ENCODE results near the gene PHF10.

Gene PHF10

GRCh38 chr6:169660751-169661390 is 63.4 kb downstream of the PHF10 start:
- H3K27me3 ChIP-seq (ENCODE audit: insufficient read depth, low read length), result no peaks in the 10 kb centered on the region
- H2BK5ac ChIP-seq (ENCODE audit: low read depth, low read length, poor library complexity), result no peak overlapping the region
- no peak overlapping the region for H3K18ac ChIP-seq (ENCODE audit: low read length)
- H4K8ac ChIP-seq (ENCODE audit: low read depth, low read length), result no peak overlapping the region
- H3K9ac ChIP-seq (ENCODE audit: low read length), result no peak overlapping the region
- peaks cover 57 to 64% of the 10 kb centered on the region in 2 experiments for H3K36me3 ChIP-seq (ENCODE audit: control insufficient read depth in 1 of 2, insufficient read depth in 2 of 2, low read length in 2 of 2)
- no CpG with 5 or more reads among the region's 26 CpGs for WGBS (ENCODE audit: extremely low coverage, insufficient coverage, insufficient read length)
- H2AFZ ChIP-seq (ENCODE audit: insufficient read depth, low read length, poor library complexity), result no peak overlapping the region
- no peak overlapping the region for H2BK12ac ChIP-seq (ENCODE audit: low read length)
- no peak overlapping the region for H3K4ac ChIP-seq (ENCODE audit: low read depth, low read length)
- no peaks in the 10 kb centered on the region for H3K79me1 ChIP-seq (ENCODE audit: low read length)
- no peak overlapping the region for H3K14ac ChIP-seq (ENCODE audit: low read length)
- H3K9me3 ChIP-seq (ENCODE audit: insufficient read depth, low read depth, low read length), result peaks cover 3% of the 10 kb centered on the region
- DNase-seq, result no peak
- H2AK5ac ChIP-seq (ENCODE audit: low read length), result no peak overlapping the region
- H2BK120ac ChIP-seq (ENCODE audit: insufficient read depth, low read length, poor library complexity), result no peak overlapping the region
- no peak overlapping the region for H3K4me2 ChIP-seq (ENCODE audit: low read length)
- H4K12ac ChIP-seq (ENCODE audit: low read depth, low read length), result no peak overlapping the region
- no peaks in the 10 kb centered on the region for H3K79me2 ChIP-seq (ENCODE audit: control insufficient read depth, insufficient read depth, low read length, poor library complexity)
- H3K27ac ChIP-seq (ENCODE audit: low read depth, low read length), result no peak overlapping the region
- no peaks in the 10 kb centered on the region for H3K4me1 ChIP-seq (ENCODE audit: control insufficient read depth in 1 of 2, insufficient read depth in 2 of 2, low read length in 2 of 2)
- no peak overlapping the region for H3K23ac ChIP-seq (ENCODE audit: low read length)
- no peak overlapping the region for H3K4me3 ChIP-seq (ENCODE audit: low read depth, low read length)
- H4K91ac ChIP-seq (ENCODE audit: low read depth, low read length), result no peak overlapping the region

- no peak overlapping the region for H2AFZ ChIP-seq (ENCODE audit: insufficient read depth, low read length, poor library complexity)
- no peak overlapping the region for H2BK12ac ChIP-seq (ENCODE audit: low read length)
- no peak overlapping the region for H3K4me2 ChIP-seq (ENCODE audit: low read length)
- no peak overlapping the region for H3K9ac ChIP-seq (ENCODE audit: low read length)
- H3K14ac ChIP-seq (ENCODE audit: low read length), result no peak overlapping the region
- no peaks in the 10 kb centered on the region for H3K27me3 ChIP-seq (ENCODE audit: insufficient read depth, low read length)
- H3K18ac ChIP-seq (ENCODE audit: low read length), result no peak overlapping the region
- H4K12ac ChIP-seq (ENCODE audit: low read depth, low read length), result no peak overlapping the region
- no peak overlapping the region for H3K4me3 ChIP-seq (ENCODE audit: low read depth, low read length)
- H2BK5ac ChIP-seq (ENCODE audit: low read depth, low read length, poor library complexity), result no peak overlapping the region
- no peak for DNase-seq
- peaks cover 5% of the 10 kb centered on the region for H3K9me3 ChIP-seq (ENCODE audit: insufficient read depth, low read depth, low read length)
- H4K91ac ChIP-seq (ENCODE audit: low read depth, low read length), result no peak overlapping the region
- peaks cover 58 to 61% of the 10 kb centered on the region in 2 experiments for H3K36me3 ChIP-seq (ENCODE audit: control insufficient read depth in 1 of 2, insufficient read depth in 2 of 2, low read length in 2 of 2)
- H3K23ac ChIP-seq (ENCODE audit: low read length), result no peak overlapping the region
- H3K27ac ChIP-seq (ENCODE audit: low read depth, low read length), result no peak overlapping the region
- no peak overlapping the region for H2BK120ac ChIP-seq (ENCODE audit: insufficient read depth, low read length, poor library complexity)
- H4K8ac ChIP-seq (ENCODE audit: low read depth, low read length), result no peak overlapping the region
- no peaks in the 10 kb centered on the region for H3K4me1 ChIP-seq (ENCODE audit: control insufficient read depth in 1 of 2, insufficient read depth in 2 of 2, low read length in 2 of 2)
- H3K79me2 ChIP-seq (ENCODE audit: control insufficient read depth, insufficient read depth, low read length, poor library complexity), result no peaks in the 10 kb centered on the region
- H3K4ac ChIP-seq (ENCODE audit: low read depth, low read length), result no peak overlapping the region
- no peaks in the 10 kb centered on the region for H3K79me1 ChIP-seq (ENCODE audit: low read length)
- no peak overlapping the region for H2AK5ac ChIP-seq (ENCODE audit: low read length)
- no CpG with 5 or more reads among the region's 26 CpGs for WGBS (ENCODE audit: extremely low coverage, insufficient coverage, insufficient read length)
Measured at GRCh38 chr6:169659820-169660610, 64.3 kb downstream of the PHF10 start.

- Histone ChIP-seq H3K79me2 (ENCODE audit: control insufficient read depth, insufficient read depth, low read length, poor library complexity) (no peaks in the 10 kb centered on the region), H4K91ac (ENCODE audit: low read depth, low read length) (no peak overlapping the region), H2AFZ (ENCODE audit: insufficient read depth, low read length, poor library complexity) (no peak overlapping the region), H4K12ac (ENCODE audit: low read depth, low read length) (no peak overlapping the region), H2BK120ac (ENCODE audit: insufficient read depth, low read length, poor library complexity) (no peak overlapping the region), H3K18ac (ENCODE audit: low read length) (no peak overlapping the region), H2AK5ac (ENCODE audit: low read length) (no peak overlapping the region), H3K4me1 (ENCODE audit: control insufficient read depth in 1 of 2, insufficient read depth in 2 of 2, low read length in 2 of 2) (no peaks in the 10 kb centered on the region), H3K27me3 (ENCODE audit: insufficient read depth, low read length) (no peaks in the 10 kb centered on the region), H3K4ac (ENCODE audit: low read depth, low read length) (no peak overlapping the region), H3K14ac (ENCODE audit: low read length) (no peak overlapping the region), H3K36me3 (ENCODE audit: control insufficient read depth in 1 of 2, insufficient read depth in 2 of 2, low read length in 2 of 2) (peaks cover 50 to 54% of the 10 kb centered on the region in 2 experiments), H2BK5ac (ENCODE audit: low read depth, low read length, poor library complexity) (no peak overlapping the region), H3K9me3 (ENCODE audit: insufficient read depth, low read depth, low read length) (peaks cover 9% of the 10 kb centered on the region), H4K8ac (ENCODE audit: low read depth, low read length) (no peak overlapping the region), H3K4me2 (ENCODE audit: low read length) (no peak overlapping the region), H3K79me1 (ENCODE audit: low read length) (no peaks in the 10 kb centered on the region), H3K23ac (ENCODE audit: low read length) (no peak overlapping the region), H3K9ac (ENCODE audit: low read length) (no peak overlapping the region), H3K27ac (ENCODE audit: low read depth, low read length) (no peak overlapping the region), H2BK12ac (ENCODE audit: low read length) (no peak overlapping the region), H3K4me3 (ENCODE audit: low read depth, low read length) (no peak overlapping the region)
- DNase-seq, result no peak
- WGBS (ENCODE audit: extremely low coverage, insufficient coverage, insufficient read length), result no CpG with 5 or more reads among the region's 13 CpGs
Measured at GRCh38 chr6:169657284-169657610, 67.1 kb downstream of the PHF10 start.

- no peak overlapping the region for H3K4me2 ChIP-seq (ENCODE audit: low read length)
Measured at GRCh38 chr6:169656546-169657283, 67.6 kb downstream of the PHF10 start.

More at GRCh38 chr6:169656546-169657283, 67.6 kb downstream of the PHF10 start:
- Histone ChIP-seq H3K4ac (ENCODE audit: low read depth, low read length) (no peak overlapping the region), H3K9ac (ENCODE audit: low read length) (no peak overlapping the region), H3K14ac (ENCODE audit: low read length) (no peak overlapping the region), H2BK5ac (ENCODE audit: low read depth, low read length, poor library complexity) (no peak overlapping the region), H3K36me3 (ENCODE audit: control insufficient read depth in 1 of 2, insufficient read depth in 2 of 2, low read length in 2 of 2) (peaks cover 50 to 55% of the 10 kb centered on the region in 2 experiments), H3K27me3 (ENCODE audit: insufficient read depth, low read length) (no peaks in the 10 kb centered on the region), H3K4me3 (ENCODE audit: low read depth, low read length) (no peak overlapping the region), H3K79me2 (ENCODE audit: control insufficient read depth, insufficient read depth, low read length, poor library complexity) (no peaks in the 10 kb centered on the region), H3K4me1 (ENCODE audit: control insufficient read depth in 1 of 2, insufficient read depth in 2 of 2, low read length in 2 of 2) (no peaks in the 10 kb centered on the region), H2BK120ac (ENCODE audit: insufficient read depth, low read length, poor library complexity) (no peak overlapping the region), H3K9me3 (ENCODE audit: insufficient read depth, low read depth, low read length) (peaks cover 9% of the 10 kb centered on the region), H2AK5ac (ENCODE audit: low read length) (no peak overlapping the region), H2AFZ (ENCODE audit: insufficient read depth, low read length, poor library complexity) (no peak overlapping the region), H3K27ac (ENCODE audit: low read depth, low read length) (no peak overlapping the region), H4K8ac (ENCODE audit: low read depth, low read length) (no peak overlapping the region), H3K79me1 (ENCODE audit: low read length) (no peaks in the 10 kb centered on the region), H3K23ac (ENCODE audit: low read length) (no peak overlapping the region), H3K18ac (ENCODE audit: low read length) (no peak overlapping the region), H2BK12ac (ENCODE audit: low read length) (no peak overlapping the region), H4K91ac (ENCODE audit: low read depth, low read length) (no peak overlapping the region), H4K12ac (ENCODE audit: low read depth, low read length) (peak overlapping the region; percentile 18)
- DNase-seq, result no peak
- WGBS (ENCODE audit: extremely low coverage, insufficient coverage, insufficient read length), result no CpG with 5 or more reads among the region's 23 CpGs

All from trophoblast cell (in vitro differentiated cells and primary cell).